GM19351 (cell line): ENCODE results near the gene CCDC85A.

Source experiments
- ATAC-seq: cut with Tn5 transposase; IDR thresholded peaks from one replicate; pipeline ENCODE4 v1.9.1; 2021; ENCODE audit warnings: mild to moderate bottlenecking, moderate library complexity; ENCODE audit not compliant: unreplicated experiment

CCDC85A gene

GRCh38 chr2:56192664-56193305 is 9.0 kb downstream of the CCDC85A start:
- ATAC-seq: no peak

DNA sequence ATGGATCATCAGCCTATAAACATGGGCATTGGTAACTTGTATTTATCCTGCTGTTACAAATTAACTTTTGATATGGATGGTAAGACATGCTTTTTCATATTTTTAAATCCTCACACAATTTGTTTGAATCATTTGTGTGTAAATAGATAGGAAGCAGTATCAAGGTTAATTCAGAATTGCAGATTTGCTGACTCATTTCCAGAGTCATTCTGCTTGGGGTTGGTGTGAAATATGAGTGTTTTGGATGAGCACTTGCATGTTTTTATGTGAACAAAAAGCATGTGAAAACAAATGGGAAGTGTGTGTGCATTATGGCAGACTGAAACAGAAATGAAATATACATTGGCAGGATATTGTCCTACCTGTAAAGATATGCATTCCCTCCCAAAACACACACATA is 11.8 kb downstream of the CCDC85A start:
- ATAC-seq: no peak

- no peak for ATAC-seq
Observed at GRCh38 chr2:56197816-56198215, 14.0 kb downstream of the CCDC85A start.

- no peak for ATAC-seq
Observed at GRCh38 chr2:56198936-56199335, 15.1 kb downstream of the CCDC85A start.

- no peak for ATAC-seq
Observed at GRCh38 chr2:56199492-56199891, 15.7 kb downstream of the CCDC85A start.

DNA sequence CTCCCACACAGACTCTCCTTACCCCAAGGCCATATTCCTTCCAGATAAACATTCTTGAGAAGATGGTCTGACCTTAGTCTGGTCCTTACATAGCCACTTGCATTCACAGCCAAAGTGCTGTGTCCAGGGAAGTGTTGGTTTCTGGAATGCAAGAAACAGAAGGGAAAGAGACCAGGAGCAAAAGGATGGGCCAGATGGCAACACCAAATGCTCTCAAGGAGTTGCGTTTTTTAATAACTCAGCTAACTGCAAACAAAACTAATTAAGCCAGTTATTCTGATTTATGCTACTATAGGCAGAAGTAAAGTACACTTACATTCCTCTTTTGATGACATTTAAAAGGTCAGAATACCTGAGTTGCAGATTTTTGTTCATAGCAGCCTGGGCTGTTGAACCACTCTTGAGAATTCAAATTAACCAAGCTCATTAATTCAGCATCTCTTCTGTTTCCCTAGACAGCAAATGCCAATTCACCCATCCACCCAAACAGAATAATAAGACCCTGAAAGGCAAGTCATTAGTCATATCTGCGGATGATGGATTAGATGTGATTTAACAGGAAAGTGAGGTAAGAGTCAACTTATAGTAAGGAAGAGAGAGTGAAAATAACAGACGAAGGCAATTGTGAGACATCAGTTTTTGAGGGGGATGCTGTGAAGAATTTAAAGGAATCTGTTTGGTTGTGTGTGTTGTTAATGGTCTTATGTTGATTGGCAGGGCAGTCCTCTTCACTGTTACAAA is 18.8 kb downstream of the CCDC85A start:
- no peak for ATAC-seq

DNA sequence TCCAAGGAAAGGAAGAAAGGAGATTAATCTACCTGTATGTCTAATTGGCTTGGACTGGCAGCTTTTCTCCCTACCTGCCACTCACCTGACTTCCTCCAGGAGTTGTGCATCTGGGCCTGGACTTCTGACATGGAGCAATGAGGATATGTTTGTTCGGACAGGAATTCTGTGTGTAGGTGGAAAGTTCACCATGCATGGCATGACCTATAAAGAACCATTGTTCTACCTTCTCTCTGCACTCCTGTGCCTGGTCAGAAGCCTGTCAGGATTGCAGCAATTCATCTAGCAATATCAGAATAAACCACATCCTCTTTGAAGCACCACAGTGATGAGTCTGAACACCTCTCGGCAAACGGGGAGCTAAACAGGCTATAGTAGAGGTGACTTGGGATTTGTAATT is 20.8 kb downstream of the CCDC85A start:
- no peak for ATAC-seq

GRCh38 chr2:56206250-56206649 is 22.5 kb downstream of the CCDC85A start:
- ATAC-seq: no peak

DNA sequence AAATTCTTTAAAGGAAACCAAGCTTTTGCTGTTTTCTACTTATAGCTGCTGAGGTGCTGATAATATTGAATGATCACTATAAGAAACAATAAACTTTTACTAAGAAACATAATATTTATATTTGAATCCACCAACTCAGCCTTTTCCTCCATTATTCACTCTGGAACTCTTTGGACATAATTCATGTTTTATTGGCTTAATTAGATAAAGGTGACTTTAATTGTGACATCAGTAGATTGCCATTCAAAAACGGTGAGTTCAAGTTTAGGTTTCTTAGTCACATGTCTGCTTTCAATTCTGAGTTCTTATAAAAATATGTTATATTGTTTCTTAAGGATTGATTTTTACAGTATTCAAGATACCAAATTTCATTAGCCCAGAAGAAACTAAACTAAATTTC is 24.0 kb downstream of the CCDC85A start:
- ATAC-seq: no peak

GRCh38 chr2:56208380-56208779 is 24.6 kb downstream of the CCDC85A start:
- ATAC-seq: no peak

GRCh38 chr2:56209701-56210100 is 25.9 kb downstream of the CCDC85A start:
- no peak for ATAC-seq

- ATAC-seq: no peak
Observed at GRCh38 chr2:56210291-56210690, 26.5 kb downstream of the CCDC85A start.

DNA sequence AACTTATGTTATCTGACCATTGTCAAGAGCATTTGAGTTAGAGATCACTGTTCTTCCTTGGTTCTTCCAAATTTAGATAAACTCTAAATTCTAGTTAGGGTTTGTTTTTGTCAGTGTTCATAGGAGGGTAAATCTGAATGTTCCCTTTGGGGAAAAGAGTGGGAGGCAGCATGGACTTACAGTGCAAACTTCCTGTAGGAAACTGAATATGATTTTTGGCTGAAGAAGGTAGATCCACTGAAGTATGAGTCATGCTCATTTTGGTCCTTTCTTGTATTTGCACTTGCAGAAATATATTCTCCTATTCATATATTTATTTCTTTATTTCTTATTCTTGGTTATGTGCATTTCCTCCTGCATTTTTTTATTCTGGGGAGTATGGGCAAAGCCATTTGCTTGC is 27.3 kb downstream of the CCDC85A start:
- ATAC-seq: no peak

DNA sequence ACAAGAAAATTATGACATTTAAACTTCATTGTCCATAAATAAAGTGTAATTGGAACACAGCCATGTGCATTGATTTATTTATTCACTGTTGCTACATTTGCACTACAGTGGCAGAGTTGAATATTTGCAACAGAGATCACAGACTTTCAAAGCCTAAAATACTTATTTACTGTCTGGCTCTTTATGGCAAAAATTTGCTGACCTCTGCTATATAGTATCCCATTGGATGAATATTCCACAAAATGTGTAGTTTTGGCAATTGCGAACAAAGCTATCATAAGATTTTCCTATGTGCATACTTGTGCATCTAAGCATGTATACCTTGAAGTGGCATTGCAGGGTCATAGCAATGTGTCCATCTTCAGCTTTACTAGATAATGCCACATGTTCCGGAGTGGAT is 32.1 kb downstream of the CCDC85A start:
- no peak for ATAC-seq

DNA sequence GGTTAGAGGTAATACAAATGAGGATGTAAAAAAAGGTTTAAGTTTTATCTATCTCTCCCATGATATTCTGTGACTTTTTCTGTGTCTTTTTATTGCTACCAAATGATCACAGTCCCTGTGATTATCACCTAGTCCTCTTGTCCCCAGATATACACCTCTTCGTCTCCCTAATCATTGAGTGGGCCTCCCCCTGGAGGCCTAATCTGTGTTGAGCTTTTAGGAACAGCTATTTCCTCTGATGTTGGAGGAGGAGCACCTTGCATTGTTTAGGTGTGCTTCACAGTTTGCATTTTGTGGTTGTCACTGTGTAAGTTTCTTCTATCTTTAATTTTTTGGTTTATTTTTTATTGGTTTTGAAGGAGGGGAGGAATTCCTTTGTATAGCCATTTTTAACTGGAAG is 33.3 kb downstream of the CCDC85A start:
- no peak for ATAC-seq

DNA sequence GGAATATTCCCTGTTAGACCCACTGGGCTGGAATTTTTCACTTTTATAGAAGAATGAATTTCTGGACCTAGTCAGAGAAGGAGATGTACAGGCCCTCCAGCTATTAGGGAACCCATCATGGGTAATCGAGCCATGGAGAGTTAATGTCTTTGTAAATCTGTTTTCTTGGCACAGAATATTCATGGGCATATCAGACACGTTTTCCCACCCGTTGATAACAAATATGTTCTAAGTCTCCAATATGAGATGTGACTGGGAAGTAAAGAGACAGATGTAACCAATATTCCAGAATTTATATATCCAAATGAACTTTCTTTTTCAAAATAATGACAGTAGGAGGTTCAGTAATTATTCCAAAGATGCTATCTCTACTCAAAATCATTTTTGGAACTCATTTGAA is 38.7 kb downstream of the CCDC85A start:
- ATAC-seq: no peak

GRCh38 chr2:56224316-56224715 is 40.5 kb downstream of the CCDC85A start:
- no peak for ATAC-seq

DNA sequence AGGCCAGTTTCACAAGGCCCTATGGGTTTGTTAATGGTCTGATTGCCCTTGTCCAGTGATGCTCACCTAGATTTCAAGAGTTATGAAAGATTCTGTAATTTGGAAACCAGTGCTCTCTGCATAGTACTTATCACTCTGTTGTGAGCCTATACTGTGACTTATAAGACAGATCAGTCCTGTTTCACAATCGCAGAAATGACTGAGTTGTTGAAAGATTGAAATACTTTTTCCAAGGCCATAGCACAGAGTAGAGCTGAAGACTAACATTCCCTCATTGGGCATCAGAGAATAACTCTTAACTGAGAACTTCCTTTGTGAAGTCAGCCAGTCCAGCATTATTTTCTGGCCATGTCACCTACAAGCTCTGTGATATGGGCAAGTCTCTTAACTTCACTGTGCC is 44.0 kb downstream of the CCDC85A start:
- no peak for ATAC-seq

- ATAC-seq: no peak
Observed at GRCh38 chr2:56229397-56230060, 45.7 kb downstream of the CCDC85A start.

GRCh38 chr2:56230156-56230555 is 46.4 kb downstream of the CCDC85A start:
- no peak for ATAC-seq

- no peak for ATAC-seq
Observed at GRCh38 chr2:56231361-56231760, 47.6 kb downstream of the CCDC85A start.

DNA sequence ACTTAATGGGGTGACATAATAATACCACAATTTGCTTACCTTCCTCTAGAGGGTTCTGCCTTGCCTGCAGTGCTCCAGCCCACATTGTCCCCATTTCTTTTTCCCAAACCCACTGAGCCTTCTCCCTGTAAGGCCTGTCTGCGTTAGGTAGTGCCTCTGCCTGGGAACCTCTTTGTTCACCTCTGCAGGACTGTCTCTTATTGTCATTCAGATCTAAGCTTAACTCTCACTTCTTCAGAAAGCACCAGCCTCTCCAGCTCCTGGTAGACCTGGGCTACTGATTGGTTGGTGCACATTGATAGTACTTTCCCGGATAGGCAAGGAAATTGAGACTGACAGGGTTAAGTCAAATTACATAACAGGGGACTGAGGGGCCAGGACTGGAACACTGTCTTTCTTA is 49.1 kb downstream of the CCDC85A start:
- ATAC-seq: no peak
